Thyroid gland (tissue), 4 donors: Measurements from ENCODE around the gene MVP. TPM values are rescaled to one million over a fixed set of nuclear protein-coding genes. Genes with fewer than 3 reads are reported as not detected.
"Not testable (repeated sequence)": the region's sequence is repeated elsewhere in the genome, so short reads cannot be mapped to it uniquely, and the experiment has no call there.

Source experiments
- DNase-seq, 2 donors: peaks; one replicate each; pipeline ENCODE4 v3.0.0-alpha.2; 2019
- H3K27ac ChIP-seq, 3 donors: fragments of 200-600 bp; sonication (generic); 1 replicate in 2 of 3; 2 replicates in 1 of 3; pipeline ENCODE4 v1.5.1; 2016 to 2019; ENCODE audit warnings: mild to moderate bottlenecking in 1 of 3, moderate library complexity in 1 of 3
- H3K27me3 ChIP-seq: fragments of 200-600 bp; sonication (generic); one replicate; pipeline ENCODE4 v1.5.1; 2019
- H3K36me3 ChIP-seq, 2 donors: fragments of 200-600 bp; sonication (generic); one replicate each; pipeline ENCODE4 v1.5.1; 2016 to 2019
- H3K4me1 ChIP-seq, 2 donors: fragments of 200-600 bp; sonication (generic); one replicate each; pipeline ENCODE4 v1.5.1; 2017 to 2019
- H3K4me3 ChIP-seq, 3 donors: fragments of 200-600 bp; sonication (generic); replicated peaks in 1 of 3; 1 replicate in 2 of 3; 2 replicates in 1 of 3; pipeline ENCODE4 v1.5.1; 2016; ENCODE audit warnings: mild to moderate bottlenecking in 1 of 3
- H3K9me3 ChIP-seq: fragments of 200-600 bp; sonication (generic); one replicate; pipeline ENCODE4 v1.5.1; 2017
- CTCF ChIP-seq, 6 experiments: fragments of 200-600 bp in 3 of 6; fragments of 450-650 bp in 3 of 6; sonication (generic) in 3 of 6; IDR thresholded peaks; one replicate each; pipeline ENCODE4 v1.5.1; 2016 to 2019; ENCODE audit warnings: antibody characterized with exemption in 6 of 6, mild to moderate bottlenecking in 2 of 6, inconsistent platforms in 1 of 6, moderate library complexity in 1 of 6
- POLR2A ChIP-seq, 2 donors: fragments of 450-650 bp; IDR thresholded peaks; one replicate each; pipeline ENCODE4 v1.6.1; 2017; ENCODE audit warnings: antibody characterized with exemption in 2 of 2, mild to moderate bottlenecking in 2 of 2, moderate library complexity in 1 of 2
- WGBS, 2 donors: methylation state at CpG; one replicate each; pipeline ENCODE4 v1.1.5; 2017; 5-methylcytosine and 5-hydroxymethylcytosine counted together
- intact Hi-C: fragments of 100-400 bp; cut with DNase I; formaldehyde crosslinking; loops from one replicate; pipeline ENCODE4 v1.15.1; 2023
- total RNA-seq, 4 donors: library from RNA; depleted of rRNA; stranded (reverse); fragments of >200 nt; gene quantifications; one replicate each; pipeline ENCODE4 v1.2.3, GENCODE V29; 2016

The MVP gene
- total RNA-seq, 4 donors from 2014 or later: 70.1 to 127 (median 90.6) TPM

GRCh38 chr16:29825145-29826044 lies 5.1 kb downstream of the MVP start:
- TF ChIP-seq POLR2A (IDR thresholded peaks at IDR 0.05) (no peak), CTCF (IDR thresholded peaks at IDR 0.05) (no peak)
- intact Hi-C loops: no loop called here
- H3K36me3 ChIP-seq: no peaks in the 10 kb centered on the region
- H3K4me1 ChIP-seq: peaks cover 28 to 55% of the 10 kb centered on the region in 2 donors
- WGBS, 2 donors: 68 to 76% methylated on average over 9 to 10 of the region's 10 CpGs
- no peak for DNase-seq
- H3K4me3 ChIP-seq: no peak overlapping the region
- peak overlapping the region; percentile 4 to 62 (median 62) for H3K27ac ChIP-seq
- no peaks in the 10 kb centered on the region for H3K27me3 ChIP-seq
- H3K9me3 ChIP-seq: no peaks in the 10 kb centered on the region

GRCh38 chr16:29826342-29826695 lies 6.1 kb downstream of the MVP start:
- H3K9me3 ChIP-seq: no peaks in the 10 kb centered on the region
- peak overlapping the region in 2 of 3 donors; percentile 62 for H3K27ac ChIP-seq
- 93 to 97% methylated on average over 8 of the region's 8 CpGs for WGBS, 2 donors
- no peak for TF ChIP-seq POLR2A (IDR thresholded peaks at IDR 0.05)
- no peak for TF ChIP-seq CTCF (IDR thresholded peaks at IDR 0.05)
- intact Hi-C loops: no loop called here
- H3K4me3 ChIP-seq: no peak overlapping the region
- DNase-seq: no peak
- H3K4me1 ChIP-seq: peaks cover 26 to 53% of the 10 kb centered on the region in 2 donors
- H3K27me3 ChIP-seq: no peaks in the 10 kb centered on the region
- peaks cover 1 to 5% of the 10 kb centered on the region in 2 donors for H3K36me3 ChIP-seq

GRCh38 chr16:29830774-29831173 lies 10.5 kb downstream of the MVP start:
- TF ChIP-seq POLR2A (IDR thresholded peaks at IDR 0.05): no peak
- TF ChIP-seq CTCF (IDR thresholded peaks at IDR 0.05): no peak
- H3K27me3 ChIP-seq: no peaks in the 10 kb centered on the region
- 94 to 95% methylated on average over 11 of the region's 11 CpGs for WGBS, 2 donors
- peaks cover under 1 to 8% of the 10 kb centered on the region in 2 donors for H3K4me1 ChIP-seq
- DNase-seq: no peak
- H3K36me3 ChIP-seq: peaks cover 22 to 25% of the 10 kb centered on the region in 2 donors
- intact Hi-C loops: loop anchor here (10.0 kb wide), 1 partner anchor 194 kb away; the partner anchor contains the start of gene C16orf92
- no peaks in the 10 kb centered on the region for H3K9me3 ChIP-seq
- no peak overlapping the region for H3K27ac ChIP-seq
- H3K4me3 ChIP-seq: no peak overlapping the region

GRCh38 chr16:29831490-29831889 lies 11.2 kb downstream of the MVP start:
- TF ChIP-seq CTCF (IDR thresholded peaks at IDR 0.05) (no peak), POLR2A (IDR thresholded peaks at IDR 0.05) (no peak)
- Histone ChIP-seq H3K9me3 (no peaks in the 10 kb centered on the region), H3K4me1 (peaks cover 0 to 3% of the 10 kb centered on the region in 2 donors), H3K36me3 (peaks cover 26 to 29% of the 10 kb centered on the region in 2 donors), H3K27me3 (no peaks in the 10 kb centered on the region), H3K4me3 (no peak overlapping the region), H3K27ac (no peak overlapping the region)
- 87 to 88% methylated on average over 2 of the region's 2 CpGs for WGBS, 2 donors
- no peak for DNase-seq
- intact Hi-C loops: loop anchor here (10.0 kb wide), 1 partner anchor 193 kb away; the partner anchor contains the start of gene C16orf92

GRCh38 chr16:29833219-29833618 lies 13.0 kb downstream of the MVP start:
- WGBS, 2 donors: 97 to 98% methylated on average over 4 of the region's 4 CpGs
- H3K27me3 ChIP-seq, H3K4me3 ChIP-seq, DNase-seq, H3K27ac ChIP-seq, H3K9me3 ChIP-seq, H3K4me1 ChIP-seq: not testable (repeated sequence)
- peaks cover 39 to 45% of the 10 kb centered on the region in 2 donors for H3K36me3 ChIP-seq
- intact Hi-C loops: loop anchor here (10.0 kb wide), 1 partner anchor 192 kb away; the partner anchor contains the start of gene C16orf92
